Measurements from ENCODE around the gene IQGAP2. TPM values are rescaled to one million over a fixed set of nuclear protein-coding genes. Genes with fewer than 3 reads are reported as not detected.

IQGAP2 gene
- total and polyA plus RNA-seq, 2 of the 8 experiments (the other 6 are each of a cell fraction or from before 2014, with no cell fraction given), result 19.7 to 66.0 TPM

DNA sequence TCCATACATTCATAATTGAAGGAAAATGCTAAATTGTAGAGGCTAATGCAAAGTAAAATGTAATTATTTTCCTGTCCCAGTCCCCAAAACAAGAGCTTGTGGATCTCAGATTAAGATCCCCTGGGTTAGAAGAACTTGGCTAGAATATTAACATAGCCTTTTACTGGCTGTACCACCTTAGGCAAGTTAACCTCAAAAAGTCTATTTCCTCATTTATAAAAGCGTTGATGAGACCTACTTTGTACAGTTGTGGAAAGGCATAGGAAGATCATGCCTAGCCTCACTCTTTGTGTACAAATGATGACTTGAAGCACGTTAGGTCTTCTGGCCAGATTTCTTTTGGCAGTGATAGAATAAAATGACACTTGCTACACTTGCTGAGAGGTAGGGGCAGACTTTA, 122.9 kb downstream of the IQGAP2 start:
- WGBS, 2 experiments (ENCODE audit: extremely low coverage in 1 of 2, insufficient coverage in 1 of 2, insufficient read length in 1 of 2, insufficient replicate concordance in 2 of 2, low coverage in 1 of 2, low lambda C conversion rate in 2 of 2, missing lambda C conversion rate in 1 of 2), result 67% methylated on average over 2 of the region's 2 CpGs; no CpG with 5 or more reads in 1 of the 2 experiments
- Histone ChIP-seq H3K4ac (replicated peaks; ENCODE audit: insufficient read length, low read depth, low read length) (no peak overlapping the region), H2BK12ac (ENCODE audit: low read depth, low read length) (no peak overlapping the region; the same call in 1 of the 2 replicates), H3K9ac (replicated peaks in 1 of 4; ENCODE audit: extremely low read depth in 1 of 4, low read depth in 3 of 4, low read length in 3 of 4) (no peak overlapping the region), H4K8ac (ENCODE audit: extremely low read depth, insufficient read depth, low read length) (no peak overlapping the region), H2BK20ac (ENCODE audit: low read length) (no peak overlapping the region; the same call in 1 of the 2 replicates), H3K36me3 (ENCODE audit: control insufficient read depth in 2 of 4, insufficient read depth in 4 of 4, low read length in 3 of 4) (no peaks in the 10 kb centered on the region), H3K4me3 (ENCODE audit: extremely low read depth in 1 of 4, insufficient read depth in 2 of 4, low read depth in 3 of 4, low read length in 4 of 4) (no peak overlapping the region), H3K27me3 (replicated peaks in 1 of 4; ENCODE audit: control insufficient read depth in 3 of 4, extremely low read depth in 1 of 4, insufficient read depth in 3 of 4, low read length in 3 of 4) (no peaks in the 10 kb centered on the region), H4K91ac (replicated peaks; ENCODE audit: insufficient read length, low read length) (no peak overlapping the region), H2BK120ac (replicated peaks; ENCODE audit: low read depth, low read length) (peak overlapping the region; percentile 41), H3K27ac (ENCODE audit: low read depth, low read length) (no peak overlapping the region), H3K23me2 (ENCODE audit: low read depth, low read length) (0 out of 2 replicates have a peak, but pooled peaks cover 2% of the 10 kb centered on the region), H4K5ac (ENCODE audit: insufficient read length, low read depth, low read length) (no peak overlapping the region), H3K79me2 (ENCODE audit: control insufficient read depth in 1 of 2, insufficient read depth in 2 of 2, low read length in 2 of 2) (peaks cover 0 to 18% of the 10 kb centered on the region in 2 experiments; a peak in 3 of 4 replicates), H3K79me1 (ENCODE audit: low read depth, low read length) (no peaks in the 10 kb centered on the region), H3K9me3 (ENCODE audit: insufficient read depth in 2 of 2, low read depth in 1 of 2, low read length in 1 of 2) (no peaks in the 10 kb centered on the region), H2BK5ac (ENCODE audit: low read depth, low read length) (no peak overlapping the region; the same call in 1 of the 2 replicates), H2AK5ac (ENCODE audit: low read depth, low read length) (peak overlapping the region; percentile 65; the same call in 1 of the 2 replicates), H3K4me2 (ENCODE audit: insufficient read depth in 1 of 2, low read depth in 2 of 2, low read length in 2 of 2) (no peak overlapping the region), H4K20me1 (replicated peaks in 1 of 2; ENCODE audit: control insufficient read depth in 1 of 2, insufficient read depth in 2 of 2, low read length in 2 of 2) (no peaks in the 10 kb centered on the region), H3K14ac (ENCODE audit: insufficient read length) (no peak overlapping the region), H3K56ac (replicated peaks; ENCODE audit: insufficient read length, low read depth, low read length) (no peak overlapping the region), H3K18ac (ENCODE audit: extremely low read depth, low read length) (no peak overlapping the region), H3K4me1 (replicated peaks in 1 of 4; ENCODE audit: control insufficient read depth in 3 of 4, insufficient read depth in 4 of 4, low read length in 3 of 4) (peaks cover 0 to 17% (median 14%) of the 10 kb centered on the region in 4 experiments; a peak in 5 of 7 replicates), H2AFZ (ENCODE audit: low read length) (no peak overlapping the region), H2BK15ac (ENCODE audit: low read length) (no peak overlapping the region), H3K23ac (ENCODE audit: insufficient read length) (no peak overlapping the region)
- POLR2A ChIA-PET (ENCODE audit: partially characterized antibody), result interaction anchor here (1.2 kb wide), 1 partner anchor 9 kb away, joined by 4 read pairs; no protein-coding TSS in a partner anchor
- CTCF ChIA-PET (ENCODE audit: partially characterized antibody), result interaction anchor here (1.0 to 2.1 kb wide), 4 partner anchors 10 to 43 kb away, joined by 3 to 7 read pairs (median 4); no protein-coding TSS in a partner anchor
- no peak for FAIRE-seq
- TF ChIP-seq RAD21 (IDR thresholded peaks at IDR 0.05 in 1 of 2, conservative IDR thresholded peaks at IDR 0.05 in 1 of 2; ENCODE audit: low read depth in 2 of 2, low read length in 2 of 2) (no peak), YY1 (IDR thresholded peaks at IDR 0.05; ENCODE audit: low read depth, low read length) (no peak)
- no peak for DNase-seq (ENCODE audit: low read depth in 1 of 2, low spot score in 2 of 2)

All from H1 (cell line).